HEK293 (cell line): ENCODE data around the gene USP51.

ENCODE experiments used
- CTCF ChIA-PET: fragments of 350-600 bp; formaldehyde crosslinking; extraction: SDS; loops from one replicate; lab custom pipeline; 2021; ENCODE audit warnings: antibody characterized with exemption; lab: Yijun Ruan, JAX
- POLR2A ChIA-PET: fragments of 300-600 bp; formaldehyde crosslinking; extraction: SDS; loops from one replicate; lab custom pipeline; 2020; ENCODE audit warnings: antibody characterized with exemption, inconsistent platforms; lab: Yijun Ruan, JAX
- H3K27ac ChIP-seq: fragments of 200-500 bp; sonication (Bioruptor generic); 2 replicates; pipeline ENCODE4 v1.5.1; 2014; ENCODE audit warnings: low read depth, low read length, control low read depth, inconsistent platforms; ENCODE audit errors: extremely low read depth
- H3K36me3 ChIP-seq, 2 experiments: fragments of 200-500 bp in 1 of 2; sonication (Bioruptor generic) in 1 of 2; 1 replicate in 1 of 2; 2 replicates in 1 of 2; pipeline ENCODE4 v1.5.1; 2014 to 2017; ENCODE audit warnings: inconsistent platforms in 2 of 2, low read length in 2 of 2; ENCODE audit not compliant: control insufficient read depth in 2 of 2, insufficient read depth in 1 of 2
- H3K4me1 ChIP-seq: fragments of 200-500 bp; sonication (Bioruptor generic); 2 replicates; pipeline ENCODE4 v1.5.1; 2014; ENCODE audit warnings: mild to moderate bottlenecking, low read length, inconsistent platforms; ENCODE audit not compliant: control insufficient read depth, insufficient read depth
- H3K4me3 ChIP-seq: 2 replicates; pipeline ENCODE4 v1.5.1; 2011; ENCODE audit warnings: low read depth, mild to moderate bottlenecking, control low read depth, low read length, moderate library complexity
- H3K9me3 ChIP-seq: fragments of 200-500 bp; sonication (Bioruptor generic); 2 replicates; pipeline ENCODE4 v1.5.1; 2014; ENCODE audit warnings: low read depth, low read length, inconsistent platforms; ENCODE audit not compliant: control insufficient read depth, insufficient read depth
- KLF8 ChIP-seq: fragments of 450-650 bp; formaldehyde crosslinking; IDR thresholded peaks from 2 replicates; pipeline ENCODE4 v1.5.1; 2016; ENCODE audit warnings: missing biosample characterization, missing genetic modification characterization
- PRDM1 ChIP-seq: fragments of 450-650 bp; formaldehyde crosslinking; IDR thresholded peaks from 2 replicates; pipeline ENCODE4; 2016; ENCODE audit warnings: missing biosample characterization, missing genetic modification characterization
- SCRT1 ChIP-seq: fragments of 450-650 bp; formaldehyde crosslinking; IDR thresholded peaks from 2 replicates; pipeline ENCODE4 v1.5.1; 2016; ENCODE audit warnings: missing biosample characterization, missing genetic modification characterization, borderline replicate concordance
- SETDB1 ChIP-seq: IDR thresholded peaks from one replicate; pipeline ENCODE4 v1.6.1; 2017; ENCODE audit warnings: mild to moderate bottlenecking, low read length, moderate library complexity, mixed read lengths; ENCODE audit not compliant: insufficient read length
- SP3 ChIP-seq: fragments of 450-650 bp; formaldehyde crosslinking; IDR thresholded peaks from 2 replicates; pipeline ENCODE4 v1.5.1; 2016; ENCODE audit warnings: missing biosample characterization, missing genetic modification characterization
- ZNF155 ChIP-seq: fragments of 450-650 bp; formaldehyde crosslinking; IDR thresholded peaks from 2 replicates; pipeline ENCODE4 v1.5.1; 2016; ENCODE audit warnings: missing biosample characterization, missing genetic modification characterization
- ZNF174 ChIP-seq: fragments of 450-650 bp; formaldehyde crosslinking; IDR thresholded peaks from 2 replicates; pipeline ENCODE4 v1.5.0; 2017; ENCODE audit warnings: missing biosample characterization, mild to moderate bottlenecking, missing genetic modification characterization
- ZNF202 ChIP-seq: fragments of 450-650 bp; formaldehyde crosslinking; IDR thresholded peaks from 2 replicates; pipeline ENCODE4 v1.5.1; 2016; ENCODE audit warnings: missing biosample characterization, missing genetic modification characterization, borderline replicate concordance
- ZNF302 ChIP-seq: fragments of 450-650 bp; formaldehyde crosslinking; IDR thresholded peaks from 2 replicates; pipeline ENCODE4 v1.5.1; 2016; ENCODE audit warnings: missing biosample characterization, missing genetic modification characterization, low read depth
- ZNF341 ChIP-seq: fragments of 450-650 bp; formaldehyde crosslinking; IDR thresholded peaks from 2 replicates; pipeline ENCODE4; 2016; ENCODE audit warnings: low read depth, missing biosample characterization, missing genetic modification characterization
- ZNF555 ChIP-seq: fragments of 450-650 bp; formaldehyde crosslinking; conservative IDR thresholded peaks from 2 replicates; pipeline ENCODE4 v1.5.1; 2017; ENCODE audit warnings: missing biosample characterization, mild to moderate bottlenecking, missing genetic modification characterization, inconsistent platforms
- ZNF610 ChIP-seq: fragments of 450-650 bp; formaldehyde crosslinking; IDR thresholded peaks from 2 replicates; pipeline ENCODE4 v1.5.1; 2016; ENCODE audit warnings: missing biosample characterization, missing genetic modification characterization, borderline replicate concordance
- ZNF747 ChIP-seq: fragments of 450-650 bp; formaldehyde crosslinking; IDR thresholded peaks from 2 replicates; pipeline ENCODE4 v1.5.1; 2016; ENCODE audit warnings: missing biosample characterization, missing genetic modification characterization
- ZNF776 ChIP-seq: fragments of 450-650 bp; formaldehyde crosslinking; IDR thresholded peaks from 2 replicates; pipeline ENCODE4 v1.5.0; 2017; ENCODE audit warnings: missing biosample characterization, missing genetic modification characterization, borderline replicate concordance
- ZSCAN16 ChIP-seq: fragments of 450-650 bp; formaldehyde crosslinking; IDR thresholded peaks from 2 replicates; pipeline ENCODE4 v1.5.1; 2016; ENCODE audit warnings: missing biosample characterization, missing genetic modification characterization
- ZXDB ChIP-seq: fragments of 450-650 bp; formaldehyde crosslinking; IDR thresholded peaks from 2 replicates; pipeline ENCODE4 v1.5.1; 2016; ENCODE audit warnings: missing biosample characterization, missing genetic modification characterization
- TF ChIP-seq, protein P1 (sequence below): fragments of 450-650 bp; formaldehyde crosslinking; IDR thresholded peaks from 2 replicates; pipeline ENCODE4 v1.5.1; 2016; ENCODE audit warnings: missing biosample characterization, missing genetic modification characterization
- TF ChIP-seq, protein P2 (sequence below): fragments of 450-650 bp; formaldehyde crosslinking; IDR thresholded peaks from 2 replicates; pipeline ENCODE4 v1.5.1; 2016; ENCODE audit warnings: missing biosample characterization, missing genetic modification characterization
- TF ChIP-seq, protein P3 (sequence below): fragments of 450-650 bp; formaldehyde crosslinking; IDR thresholded peaks from 2 replicates; pipeline ENCODE4 v1.5.1; 2016; ENCODE audit warnings: missing biosample characterization, missing genetic modification characterization
- TF ChIP-seq, protein P4 (sequence below): fragments of 450-650 bp; formaldehyde crosslinking; IDR thresholded peaks from 2 replicates; pipeline ENCODE4 v1.5.1; 2017; ENCODE audit warnings: missing biosample characterization, missing genetic modification characterization
- TF ChIP-seq, protein P5 (sequence below): fragments of 450-650 bp; formaldehyde crosslinking; IDR thresholded peaks from 2 replicates; pipeline ENCODE4 v1.5.1; 2016; ENCODE audit warnings: missing biosample characterization, missing genetic modification characterization
- TF ChIP-seq, protein P6 (sequence below): fragments of 450-650 bp; formaldehyde crosslinking; IDR thresholded peaks from 2 replicates; pipeline ENCODE4 v1.5.0; 2017; ENCODE audit warnings: missing biosample characterization, missing genetic modification characterization, borderline replicate concordance
- TF ChIP-seq, protein P7 (sequence below): fragments of 450-650 bp; IDR thresholded peaks from 2 replicates; pipeline ENCODE4 v1.5.1; 2018; ENCODE audit warnings: missing biosample characterization, mild to moderate bottlenecking, missing genetic modification characterization

The USP51 gene

DNA sequence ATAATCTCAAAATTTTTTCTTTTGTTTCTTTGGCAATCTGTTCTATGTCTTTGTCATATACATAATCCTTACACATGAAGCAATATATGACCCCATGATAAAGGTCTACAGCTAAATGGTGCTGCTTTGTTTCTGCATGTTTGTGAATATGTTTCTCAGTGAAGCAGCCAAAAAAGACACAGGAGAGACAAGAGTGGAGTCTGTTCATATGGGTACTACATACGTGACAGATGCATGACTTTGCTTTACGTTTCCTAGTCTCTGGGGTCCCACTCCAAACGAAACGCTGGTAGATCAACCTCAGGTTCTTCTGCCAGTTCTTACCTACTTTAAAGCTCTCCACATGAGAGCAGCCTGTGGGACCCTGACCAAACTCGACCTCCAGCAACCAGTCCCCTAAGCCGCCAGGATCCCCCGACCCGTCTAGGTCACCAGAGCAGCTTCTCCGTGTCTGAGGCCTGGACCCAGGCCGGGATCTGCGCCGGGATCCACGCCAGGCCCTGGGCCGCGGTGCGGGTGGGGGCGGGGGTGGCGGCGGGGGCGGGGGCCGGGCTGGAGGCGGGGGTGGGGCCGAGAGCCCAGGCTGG is 1.5 kb downstream of the USP51 start (continued):
- TF ChIP-seq, protein P1, sequence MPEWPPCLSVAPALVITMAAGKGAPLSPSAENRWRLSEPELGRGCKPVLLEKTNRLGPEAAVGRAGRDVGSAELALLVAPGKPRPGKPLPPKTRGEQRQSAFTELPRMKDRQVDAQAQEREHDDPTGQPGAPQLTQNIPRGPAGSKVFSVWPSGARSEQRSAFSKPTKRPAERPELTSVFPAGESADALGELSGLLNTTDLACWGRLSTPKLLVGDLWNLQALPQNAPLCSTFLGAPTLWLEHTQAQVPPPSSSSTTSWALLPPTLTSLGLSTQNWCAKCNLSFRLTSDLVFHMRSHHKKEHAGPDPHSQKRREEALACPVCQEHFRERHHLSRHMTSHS: no peak
- TF ChIP-seq SCRT1 (tag by site-specific recombination): no peak
- TF ChIP-seq ZNF155 (tag by site-specific recombination): no peak
- TF ChIP-seq ZNF302 (tag by site-specific recombination): no peak
- TF ChIP-seq ZNF610 (tag by site-specific recombination): no peak
- no peak for TF ChIP-seq KLF8 (tag by site-specific recombination)
- no peak for TF ChIP-seq SETDB1
- no peak for TF ChIP-seq ZNF555 (tag by site-specific recombination)
- no peak for TF ChIP-seq PRDM1 (tag by site-specific recombination)
- no peak for TF ChIP-seq ZXDB (tag by site-specific recombination)
- no peak for TF ChIP-seq ZNF174 (tag by site-specific recombination)

DNA sequence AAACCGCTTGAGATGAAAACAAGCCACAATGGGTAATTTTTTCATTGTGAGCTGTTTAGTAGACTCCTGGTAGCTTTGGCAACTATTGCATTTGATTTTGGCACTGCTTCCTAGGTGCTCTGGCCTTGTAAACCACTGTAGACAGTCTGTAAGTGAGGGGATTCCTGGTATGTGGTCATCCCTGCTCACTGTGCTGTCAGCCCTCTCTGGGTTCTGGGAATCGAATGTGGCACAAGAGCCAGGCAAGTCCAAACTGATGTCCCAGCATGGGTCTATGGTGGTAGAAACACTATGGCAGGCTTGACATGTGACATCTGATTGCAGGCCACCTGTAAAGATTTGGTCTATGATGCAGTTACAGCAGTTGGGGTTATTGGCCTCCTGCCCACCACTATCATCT is 2.5 kb downstream of the USP51 start:
- Histone ChIP-seq H3K9me3 (no peaks in the 10 kb centered on the region), H3K27ac (no peak overlapping the region), H3K36me3 (no peaks in the 10 kb centered on the region), H3K4me1 (no peaks in the 10 kb centered on the region), H3K4me3 (no peak overlapping the region)
- POLR2A ChIA-PET: no interaction called here
- CTCF ChIA-PET: interaction anchor here (0.6 kb wide), 1 partner anchor 1750 kb away, joined by 3 read pairs; no protein-coding TSS in a partner anchor
- TF ChIP-seq ZNF202 (tag by site-specific recombination) (no peak), SP3 (tag by site-specific recombination) (no peak), ZNF776 (tag by site-specific recombination) (no peak), ZNF747 (tag by site-specific recombination) (no peak), ZNF341 (tag by site-specific recombination) (no peak), ZSCAN16 (no peak)
- TF ChIP-seq, protein P2, sequence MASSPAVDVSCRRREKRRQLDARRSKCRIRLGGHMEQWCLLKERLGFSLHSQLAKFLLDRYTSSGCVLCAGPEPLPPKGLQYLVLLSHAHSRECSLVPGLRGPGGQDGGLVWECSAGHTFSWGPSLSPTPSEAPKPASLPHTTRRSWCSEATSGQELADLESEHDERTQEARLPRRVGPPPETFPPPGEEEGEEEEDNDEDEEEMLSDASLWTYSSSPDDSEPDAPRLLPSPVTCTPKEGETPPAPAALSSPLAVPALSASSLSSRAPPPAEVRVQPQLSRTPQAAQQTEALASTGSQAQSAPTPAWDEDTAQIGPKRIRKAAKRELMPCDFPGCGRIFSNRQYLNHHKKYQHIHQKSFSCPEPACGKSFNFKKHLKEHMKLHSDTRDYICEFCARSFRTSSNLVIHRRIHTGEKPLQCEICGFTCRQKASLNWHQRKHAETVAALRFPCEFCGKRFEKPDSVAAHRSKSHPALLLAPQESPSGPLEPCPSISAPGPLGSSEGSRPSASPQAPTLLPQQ (tag by site-specific recombination): no peak
- TF ChIP-seq, protein P3, sequence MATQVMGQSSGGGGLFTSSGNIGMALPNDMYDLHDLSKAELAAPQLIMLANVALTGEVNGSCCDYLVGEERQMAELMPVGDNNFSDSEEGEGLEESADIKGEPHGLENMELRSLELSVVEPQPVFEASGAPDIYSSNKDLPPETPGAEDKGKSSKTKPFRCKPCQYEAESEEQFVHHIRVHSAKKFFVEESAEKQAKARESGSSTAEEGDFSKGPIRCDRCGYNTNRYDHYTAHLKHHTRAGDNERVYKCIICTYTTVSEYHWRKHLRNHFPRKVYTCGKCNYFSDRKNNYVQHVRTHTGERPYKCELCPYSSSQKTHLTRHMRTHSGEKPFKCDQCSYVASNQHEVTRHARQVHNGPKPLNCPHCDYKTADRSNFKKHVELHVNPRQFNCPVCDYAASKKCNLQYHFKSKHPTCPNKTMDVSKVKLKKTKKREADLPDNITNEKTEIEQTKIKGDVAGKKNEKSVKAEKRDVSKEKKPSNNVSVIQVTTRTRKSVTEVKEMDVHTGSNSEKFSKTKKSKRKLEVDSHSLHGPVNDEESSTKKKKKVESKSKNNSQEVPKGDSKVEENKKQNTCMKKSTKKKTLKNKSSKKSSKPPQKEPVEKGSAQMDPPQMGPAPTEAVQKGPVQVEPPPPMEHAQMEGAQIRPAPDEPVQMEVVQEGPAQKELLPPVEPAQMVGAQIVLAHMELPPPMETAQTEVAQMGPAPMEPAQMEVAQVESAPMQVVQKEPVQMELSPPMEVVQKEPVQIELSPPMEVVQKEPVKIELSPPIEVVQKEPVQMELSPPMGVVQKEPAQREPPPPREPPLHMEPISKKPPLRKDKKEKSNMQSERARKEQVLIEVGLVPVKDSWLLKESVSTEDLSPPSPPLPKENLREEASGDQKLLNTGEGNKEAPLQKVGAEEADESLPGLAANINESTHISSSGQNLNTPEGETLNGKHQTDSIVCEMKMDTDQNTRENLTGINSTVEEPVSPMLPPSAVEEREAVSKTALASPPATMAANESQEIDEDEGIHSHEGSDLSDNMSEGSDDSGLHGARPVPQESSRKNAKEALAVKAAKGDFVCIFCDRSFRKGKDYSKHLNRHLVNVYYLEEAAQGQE (tag by site-specific recombination): no peak
- TF ChIP-seq, protein P4, sequence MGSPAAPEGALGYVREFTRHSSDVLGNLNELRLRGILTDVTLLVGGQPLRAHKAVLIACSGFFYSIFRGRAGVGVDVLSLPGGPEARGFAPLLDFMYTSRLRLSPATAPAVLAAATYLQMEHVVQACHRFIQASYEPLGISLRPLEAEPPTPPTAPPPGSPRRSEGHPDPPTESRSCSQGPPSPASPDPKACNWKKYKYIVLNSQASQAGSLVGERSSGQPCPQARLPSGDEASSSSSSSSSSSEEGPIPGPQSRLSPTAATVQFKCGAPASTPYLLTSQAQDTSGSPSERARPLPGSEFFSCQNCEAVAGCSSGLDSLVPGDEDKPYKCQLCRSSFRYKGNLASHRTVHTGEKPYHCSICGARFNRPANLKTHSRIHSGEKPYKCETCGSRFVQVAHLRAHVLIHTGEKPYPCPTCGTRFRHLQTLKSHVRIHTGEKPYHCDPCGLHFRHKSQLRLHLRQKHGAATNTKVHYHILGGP: no peak
- TF ChIP-seq, protein P5, sequence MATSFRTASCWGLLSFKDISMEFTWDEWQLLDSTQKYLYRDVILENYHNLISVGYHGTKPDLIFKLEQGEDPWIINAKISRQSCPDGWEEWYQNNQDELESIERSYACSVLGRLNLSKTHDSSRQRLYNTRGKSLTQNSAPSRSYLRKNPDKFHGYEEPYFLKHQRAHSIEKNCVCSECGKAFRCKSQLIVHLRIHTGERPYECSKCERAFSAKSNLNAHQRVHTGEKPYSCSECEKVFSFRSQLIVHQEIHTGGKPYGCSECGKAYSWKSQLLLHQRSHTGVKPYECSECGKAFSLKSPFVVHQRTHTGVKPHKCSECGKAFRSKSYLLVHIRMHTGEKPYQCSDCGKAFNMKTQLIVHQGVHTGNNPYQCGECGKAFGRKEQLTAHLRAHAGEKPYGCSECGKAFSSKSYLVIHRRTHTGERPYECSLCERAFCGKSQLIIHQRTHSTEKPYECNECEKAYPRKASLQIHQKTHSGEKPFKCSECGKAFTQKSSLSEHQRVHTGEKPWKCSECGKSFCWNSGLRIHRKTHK (tag by site-specific recombination): no peak
- TF ChIP-seq, protein P6, sequence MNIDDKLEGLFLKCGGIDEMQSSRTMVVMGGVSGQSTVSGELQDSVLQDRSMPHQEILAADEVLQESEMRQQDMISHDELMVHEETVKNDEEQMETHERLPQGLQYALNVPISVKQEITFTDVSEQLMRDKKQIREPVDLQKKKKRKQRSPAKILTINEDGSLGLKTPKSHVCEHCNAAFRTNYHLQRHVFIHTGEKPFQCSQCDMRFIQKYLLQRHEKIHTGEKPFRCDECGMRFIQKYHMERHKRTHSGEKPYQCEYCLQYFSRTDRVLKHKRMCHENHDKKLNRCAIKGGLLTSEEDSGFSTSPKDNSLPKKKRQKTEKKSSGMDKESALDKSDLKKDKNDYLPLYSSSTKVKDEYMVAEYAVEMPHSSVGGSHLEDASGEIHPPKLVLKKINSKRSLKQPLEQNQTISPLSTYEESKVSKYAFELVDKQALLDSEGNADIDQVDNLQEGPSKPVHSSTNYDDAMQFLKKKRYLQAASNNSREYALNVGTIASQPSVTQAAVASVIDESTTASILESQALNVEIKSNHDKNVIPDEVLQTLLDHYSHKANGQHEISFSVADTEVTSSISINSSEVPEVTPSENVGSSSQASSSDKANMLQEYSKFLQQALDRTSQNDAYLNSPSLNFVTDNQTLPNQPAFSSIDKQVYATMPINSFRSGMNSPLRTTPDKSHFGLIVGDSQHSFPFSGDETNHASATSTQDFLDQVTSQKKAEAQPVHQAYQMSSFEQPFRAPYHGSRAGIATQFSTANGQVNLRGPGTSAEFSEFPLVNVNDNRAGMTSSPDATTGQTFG (tag by site-specific recombination): no peak
- TF ChIP-seq, protein P7, sequence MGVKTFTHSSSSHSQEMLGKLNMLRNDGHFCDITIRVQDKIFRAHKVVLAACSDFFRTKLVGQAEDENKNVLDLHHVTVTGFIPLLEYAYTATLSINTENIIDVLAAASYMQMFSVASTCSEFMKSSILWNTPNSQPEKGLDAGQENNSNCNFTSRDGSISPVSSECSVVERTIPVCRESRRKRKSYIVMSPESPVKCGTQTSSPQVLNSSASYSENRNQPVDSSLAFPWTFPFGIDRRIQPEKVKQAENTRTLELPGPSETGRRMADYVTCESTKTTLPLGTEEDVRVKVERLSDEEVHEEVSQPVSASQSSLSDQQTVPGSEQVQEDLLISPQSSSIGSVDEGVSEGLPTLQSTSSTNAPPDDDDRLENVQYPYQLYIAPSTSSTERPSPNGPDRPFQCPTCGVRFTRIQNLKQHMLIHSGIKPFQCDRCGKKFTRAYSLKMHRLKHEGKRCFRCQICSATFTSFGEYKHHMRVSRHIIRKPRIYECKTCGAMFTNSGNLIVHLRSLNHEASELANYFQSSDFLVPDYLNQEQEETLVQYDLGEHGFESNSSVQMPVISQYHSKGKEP (tag by site-specific recombination): no peak
